HEK293T (cell line): ENCODE data around the gene CFAP47.

ENCODE experiments used
- BHLHE40 ChIP-seq: fragments of 450-650 bp; IDR thresholded peaks from 2 replicates; pipeline ENCODE4 v1.6.1; 2016; ENCODE audit warnings: mild to moderate bottlenecking, moderate library complexity, borderline replicate concordance
- FOXA1 ChIP-seq: fragments of 450-650 bp; IDR thresholded peaks from 2 replicates; pipeline ENCODE4 v1.6.1; 2016; ENCODE audit warnings: mild to moderate bottlenecking
- HDGF ChIP-seq: fragments of 450-650 bp; IDR thresholded peaks from 2 replicates; pipeline ENCODE4 v1.6.1; 2017; ENCODE audit warnings: antibody characterized with exemption, borderline replicate concordance
- L3MBTL2 ChIP-seq: fragments of 450-650 bp; conservative IDR thresholded peaks from 2 replicates; pipeline ENCODE4 v1.6.1; 2016; ENCODE audit warnings: mild to moderate bottlenecking

DNA sequence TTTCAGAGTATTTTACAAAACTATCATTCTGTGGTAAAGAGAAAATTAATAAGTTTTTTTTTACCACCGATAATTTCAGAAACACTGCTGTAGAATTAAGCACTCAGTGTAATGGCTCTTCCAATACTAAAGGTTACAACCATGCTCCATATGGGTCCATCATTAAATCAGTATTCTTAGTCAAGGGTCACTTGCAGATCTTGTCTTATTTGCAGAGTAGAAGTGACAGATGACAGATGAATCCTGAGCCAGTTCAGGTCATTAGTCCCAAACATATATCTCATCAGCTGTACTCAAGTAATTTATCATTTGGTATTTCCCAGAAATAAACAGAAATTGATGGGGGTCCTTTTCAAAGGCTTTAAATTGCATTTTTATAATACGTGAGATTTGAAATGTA, 182.9 kb downstream of the CFAP47 start:
- no peak for TF ChIP-seq L3MBTL2
- TF ChIP-seq FOXA1: no peak
- no peak for TF ChIP-seq HDGF
- no peak for TF ChIP-seq BHLHE40
